Smooth muscle cell (in vitro differentiated cells): ENCODE results near the gene POLE4. TPM values are rescaled to one million over a fixed set of nuclear protein-coding genes. Genes with fewer than 3 reads are reported as not detected.

Source experiments
- DNase-seq: peaks from one replicate; lab custom pipeline; 2025; ENCODE audit not compliant: unreplicated experiment; lab: John Stamatoyannopoulos, UW
- H2AFZ ChIP-seq: fragments of 200-600 bp; sonication (generic); 2 replicates; pipeline ENCODE4 v1.6.0; 2016; ENCODE audit warnings: antibody characterized with exemption, low read depth, mild to moderate bottlenecking
- H3F3A ChIP-seq: fragments of 200-600 bp; sonication (generic); 2 replicates; pipeline ENCODE4 v1.6.0; 2017; ENCODE audit warnings: antibody characterized with exemption, low read depth
- H3K27ac ChIP-seq: fragments of 200-600 bp; sonication (generic); 2 replicates; pipeline ENCODE4 v1.5.1; 2016; ENCODE audit warnings: low read depth, mild to moderate bottlenecking
- H3K27me3 ChIP-seq: fragments of 200-600 bp; sonication (generic); 2 replicates; pipeline ENCODE4 v1.6.1; 2016; ENCODE audit warnings: low read depth, mild to moderate bottlenecking
- H3K36me3 ChIP-seq: fragments of 200-600 bp; sonication (generic); 2 replicates; pipeline ENCODE4 v1.5.1; 2016; ENCODE audit warnings: low read depth
- H3K4me1 ChIP-seq: fragments of 200-600 bp; sonication (generic); 2 replicates; pipeline ENCODE4 v1.5.1; 2016; ENCODE audit warnings: low read depth
- H3K4me2 ChIP-seq: fragments of 200-600 bp; sonication (generic); 2 replicates; pipeline ENCODE4 v1.6.0; 2016; ENCODE audit warnings: mild to moderate bottlenecking
- H3K4me3 ChIP-seq: fragments of 200-600 bp; sonication (generic); 2 replicates; pipeline ENCODE4 v1.5.1; 2016; ENCODE audit warnings: mild to moderate bottlenecking
- H3K79me2 ChIP-seq: fragments of 200-600 bp; sonication (generic); 2 replicates; pipeline ENCODE4 v1.6.0; 2016; ENCODE audit warnings: low read depth, mild to moderate bottlenecking
- H3K9ac ChIP-seq: fragments of 200-600 bp; sonication (generic); 2 replicates; pipeline ENCODE4 v1.6.0; 2016; ENCODE audit warnings: low read depth
- H3K9me3 ChIP-seq: fragments of 200-600 bp; sonication (generic); replicated peaks from 2 replicates; pipeline ENCODE4 v1.5.1; 2016; ENCODE audit warnings: low read depth
- H4K20me1 ChIP-seq: fragments of 200-600 bp; sonication (generic); 2 replicates; pipeline ENCODE4 v1.6.0; 2016; ENCODE audit warnings: low read depth
- CTCF ChIP-seq: fragments of 200-600 bp; sonication (generic); IDR thresholded peaks from 2 replicates; pipeline ENCODE4 v1.5.1; 2017; ENCODE audit warnings: borderline replicate concordance, mild to moderate bottlenecking, antibody characterized with exemption; ENCODE audit not compliant: insufficient read depth, poor library complexity, severe bottlenecking
- WGBS: methylation state at CpG from one replicate; pipeline ENCODE4 v1.1.7; 2016; ENCODE audit warnings: low lambda C conversion rate; 5-methylcytosine and 5-hydroxymethylcytosine counted together
- polyA plus RNA-seq: library from polyadenylated mRNA; unstranded; fragments of >200 nt; fragmentation: Nextera tagmentation; extraction: Ambion mirVana; gene quantifications from 2 replicates; pipeline ENCODE4 v1.2.1, GENCODE V29; 2016
- total RNA-seq: library from RNA; depleted of rRNA; stranded (reverse); fragments of >200 nt; gene quantifications from 2 replicates; pipeline ENCODE4 v1.2.3, GENCODE V29; 2014

POLE4 gene
- total and polyA plus RNA-seq, 2 experiments from 2014 or later: 30.7 to 149 TPM

GRCh38 chr2:74911061-74911460, 47.4 kb upstream of the POLE4 start:
- Histone ChIP-seq H4K20me1 (no peaks in the 10 kb centered on the region), H3K9ac (no peak overlapping the region), H2AFZ (no peak overlapping the region), H3K36me3 (no peaks in the 10 kb centered on the region), H3F3A (no peaks in the 10 kb centered on the region), H3K9me3 (no peaks in the 10 kb centered on the region), H3K4me3 (no peak overlapping the region), H3K79me2 (no peaks in the 10 kb centered on the region), H3K27me3 (peaks cover 15% of the 10 kb centered on the region), H3K27ac (no peak overlapping the region), H3K4me2 (no peak overlapping the region), H3K4me1 (no peaks in the 10 kb centered on the region)
- DNase-seq: no peak
- TF ChIP-seq CTCF: no peak
- WGBS: 71% methylated on average over 4 of the region's 4 CpGs

GRCh38 chr2:74915743-74916142, 42.7 kb upstream of the POLE4 start:
- H3K4me3 ChIP-seq: no peak overlapping the region
- H3K4me1 ChIP-seq: no peaks in the 10 kb centered on the region
- H3K9me3 ChIP-seq: no peaks in the 10 kb centered on the region
- H3F3A ChIP-seq: no peaks in the 10 kb centered on the region
- no peaks in the 10 kb centered on the region for H3K27me3 ChIP-seq
- H3K36me3 ChIP-seq: no peaks in the 10 kb centered on the region
- H2AFZ ChIP-seq: no peak overlapping the region
- no peaks in the 10 kb centered on the region for H3K79me2 ChIP-seq
- H3K27ac ChIP-seq: no peak overlapping the region
- H3K9ac ChIP-seq: no peak overlapping the region
- no peaks in the 10 kb centered on the region for H4K20me1 ChIP-seq
- H3K4me2 ChIP-seq: no peak overlapping the region
- no peak for TF ChIP-seq CTCF
- WGBS: 38% methylated on average over 4 of the region's 4 CpGs
- DNase-seq: no peak

GRCh38 chr2:74916394-74916793, 42.0 kb upstream of the POLE4 start:
- no peak for TF ChIP-seq CTCF
- Histone ChIP-seq H3K4me3 (no peak overlapping the region), H3F3A (no peaks in the 10 kb centered on the region), H3K4me2 (no peak overlapping the region), H4K20me1 (no peaks in the 10 kb centered on the region), H3K27ac (no peak overlapping the region), H3K79me2 (no peaks in the 10 kb centered on the region), H3K9ac (no peak overlapping the region), H3K4me1 (no peaks in the 10 kb centered on the region), H3K27me3 (no peaks in the 10 kb centered on the region), H3K36me3 (no peaks in the 10 kb centered on the region), H2AFZ (no peak overlapping the region), H3K9me3 (no peaks in the 10 kb centered on the region)
- 78% methylated on average over 2 of the region's 2 CpGs for WGBS
- DNase-seq: no peak
